ENCODE data around the gene ABCC10. TPM values are rescaled to one million over a fixed set of nuclear protein-coding genes. Genes with fewer than 3 reads are reported as not detected.
A peak's percentile ranks its signal among the peaks of the same experiment; 100 is the strongest.
"Not testable (repeated sequence)": the region's sequence is repeated elsewhere in the genome, so short reads cannot be mapped to it uniquely, and the experiment has no call there.

Gene ABCC10
- total and polyA plus RNA-seq, 3 experiments from 2014 or later = 28.2 to 36.4 (median 35.8) TPM

DNA sequence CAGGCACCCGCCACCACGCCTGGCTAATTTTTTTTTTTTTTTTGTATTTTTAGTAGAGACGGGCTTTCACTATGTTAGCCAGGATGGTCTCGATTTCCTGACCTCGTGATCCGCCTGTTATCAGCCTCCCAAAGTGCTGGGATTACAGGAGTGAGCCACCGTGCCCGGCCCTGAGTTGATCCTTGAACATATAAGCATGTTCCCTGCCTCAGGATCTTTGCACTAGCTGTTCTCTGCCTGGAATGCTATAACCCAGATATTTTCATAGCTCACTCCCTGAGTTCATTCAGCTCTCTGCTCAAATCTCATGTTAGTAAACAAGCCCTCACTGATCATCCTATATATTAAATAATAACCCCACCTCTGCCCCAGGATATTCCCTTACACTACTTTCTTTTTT lies 37.0 kb downstream of the ABCC10 start:
- H3K27me3 Mint-ChIP-seq = peaks cover 33 to 44% of the 10 kb centered on the region in 2 donors
- H3K36me3 Mint-ChIP-seq = no peaks in the 10 kb centered on the region
- H3K4me1 ChIP-seq (ENCODE audit: insufficient read depth, low read length) = no peaks in the 10 kb centered on the region
- H3K4me3 ChIP-seq (ENCODE audit: low read length) = no peak overlapping the region
- DNase-seq = no peak
- no peaks in the 10 kb centered on the region for H3K4me1 Mint-ChIP-seq
- peaks cover 10% of the 10 kb centered on the region for H3K27me3 ChIP-seq (ENCODE audit: insufficient read depth, low read length, poor library complexity, severe bottlenecking)
- no peak overlapping the region for H3K4me3 Mint-ChIP-seq
- H3K9me3 Mint-ChIP-seq = no peaks in the 10 kb centered on the region
- CTCF ChIA-PET = interaction anchor here (0.7 to 2.0 kb wide), 3 partner anchors 10 to 234 kb away, joined by 3 to 6 read pairs (median 3); partner anchors contain the start of gene DLK2
- no peaks in the 10 kb centered on the region for H3K9me3 ChIP-seq (ENCODE audit: low read length)
- no peak overlapping the region for H3K27ac Mint-ChIP-seq
- H3K36me3 ChIP-seq (ENCODE audit: insufficient read depth, low read length) = no peaks in the 10 kb centered on the region
- POLR2A ChIA-PET = no interaction called here
- H3K27ac ChIP-seq (ENCODE audit: low read depth, low read length) = no peak overlapping the region

DNA sequence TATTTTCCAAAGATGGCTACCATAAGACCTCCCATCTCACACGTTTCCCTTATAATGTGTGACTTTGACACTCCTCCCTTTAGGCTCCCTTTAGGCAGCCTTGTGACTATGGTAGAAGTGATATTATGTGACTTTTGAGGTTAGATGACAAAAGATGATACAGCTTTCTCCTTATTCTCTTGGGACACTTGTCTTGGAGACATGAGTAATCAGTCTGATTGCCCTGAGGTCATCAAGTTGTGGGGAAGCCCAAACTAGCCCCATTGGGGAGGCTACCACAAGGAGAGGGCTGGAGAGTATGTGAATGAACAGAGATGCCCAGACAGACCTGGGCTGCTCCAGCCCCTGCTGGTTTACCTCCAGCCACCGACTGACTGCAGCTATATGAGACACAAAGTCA lies 38.6 kb downstream of the ABCC10 start:
- Mint-ChIP-seq H3K9me3 (no peaks in the 10 kb centered on the region), H3K4me1 (no peaks in the 10 kb centered on the region), H3K36me3 (no peaks in the 10 kb centered on the region), H3K4me3 (no peak overlapping the region), H3K27me3 (peaks cover 37 to 47% of the 10 kb centered on the region in 2 donors), H3K27ac (no peak overlapping the region)
- no peaks in the 10 kb centered on the region for H3K4me1 ChIP-seq (ENCODE audit: insufficient read depth, low read length)
- CTCF ChIA-PET = interaction anchor here (2.0 kb wide), 1 partner anchor 11 kb away, joined by 6 read pairs; the partner anchor contains the start of gene DLK2
- POLR2A ChIA-PET = no interaction called here
- no peak overlapping the region for H3K27ac ChIP-seq (ENCODE audit: low read depth, low read length)
- peaks cover 11% of the 10 kb centered on the region for H3K27me3 ChIP-seq (ENCODE audit: insufficient read depth, low read length, poor library complexity, severe bottlenecking)
- H3K9me3 ChIP-seq (ENCODE audit: low read length) = no peaks in the 10 kb centered on the region
- no peaks in the 10 kb centered on the region for H3K36me3 ChIP-seq (ENCODE audit: insufficient read depth, low read length)
- no peak overlapping the region for H3K4me3 ChIP-seq (ENCODE audit: low read length)
- no peak for DNase-seq

DNA sequence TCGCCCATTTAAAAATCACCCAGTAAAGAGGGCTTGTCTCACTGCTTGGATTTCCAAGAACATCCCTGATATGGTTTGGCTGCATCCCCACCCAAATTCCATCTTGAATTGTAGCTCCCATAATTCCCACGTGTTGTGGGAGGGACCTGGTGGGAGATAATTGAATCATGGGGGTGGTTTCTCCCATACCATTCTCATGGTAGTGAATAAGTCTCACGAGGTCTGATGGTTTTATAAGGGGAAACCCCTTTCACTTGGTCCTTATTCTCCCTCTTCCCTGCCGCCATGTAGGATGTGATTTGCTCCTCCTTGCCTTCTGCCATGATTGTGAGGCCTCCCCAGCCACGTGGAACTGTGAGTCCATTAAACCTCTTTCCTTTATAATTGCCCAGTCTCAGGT lies 39.9 kb downstream of the ABCC10 start:
- H3K9me3 Mint-ChIP-seq; H3K36me3 ChIP-seq (ENCODE audit: insufficient read depth, low read length); H3K4me3 Mint-ChIP-seq; H3K27ac Mint-ChIP-seq; DNase-seq; H3K4me1 Mint-ChIP-seq; H3K27ac ChIP-seq (ENCODE audit: low read depth, low read length); H3K4me3 ChIP-seq (ENCODE audit: low read length); H3K4me1 ChIP-seq (ENCODE audit: insufficient read depth, low read length); H3K36me3 Mint-ChIP-seq; H3K9me3 ChIP-seq (ENCODE audit: low read length); POLR2A ChIA-PET: not testable (repeated sequence)
- H3K27me3 Mint-ChIP-seq = peaks cover 34 to 48% of the 10 kb centered on the region in 2 donors
- CTCF ChIA-PET = interaction anchor here (1.2 kb wide), 1 partner anchor 237 kb away, joined by 3 read pairs; no protein-coding TSS in a partner anchor
- H3K27me3 ChIP-seq (ENCODE audit: insufficient read depth, low read length, poor library complexity, severe bottlenecking) = peaks cover 11% of the 10 kb centered on the region

GRCh38 chr6:43467752-43468151 lies 40.4 kb downstream of the ABCC10 start:
- Mint-ChIP-seq H3K36me3 (no peaks in the 10 kb centered on the region), H3K4me1 (no peaks in the 10 kb centered on the region)

GRCh38 chr6:43468240-43468639 lies 40.9 kb downstream of the ABCC10 start:
- peaks cover 28 to 39% of the 10 kb centered on the region in 2 donors for H3K27me3 Mint-ChIP-seq
- no peaks in the 10 kb centered on the region for H3K4me1 Mint-ChIP-seq
- H3K36me3 Mint-ChIP-seq = no peaks in the 10 kb centered on the region
- ChIA-PET CTCF (interaction anchor here (1.2 kb wide), 1 partner anchor 238 kb away, joined by 3 read pairs; no protein-coding TSS in a partner anchor), POLR2A (no interaction called here)
- Histone ChIP-seq H3K9me3 (ENCODE audit: low read length) (no peaks in the 10 kb centered on the region), H3K36me3 (ENCODE audit: insufficient read depth, low read length) (no peaks in the 10 kb centered on the region), H3K4me1 (ENCODE audit: insufficient read depth, low read length) (no peaks in the 10 kb centered on the region), H3K4me3 (ENCODE audit: low read length) (no peak overlapping the region), H3K27ac (ENCODE audit: low read depth, low read length) (no peak overlapping the region), H3K27me3 (ENCODE audit: insufficient read depth, low read length, poor library complexity, severe bottlenecking) (peaks cover 11% of the 10 kb centered on the region)
- no peak overlapping the region for H3K4me3 Mint-ChIP-seq
- H3K27ac Mint-ChIP-seq = no peak overlapping the region
- no peaks in the 10 kb centered on the region for H3K9me3 Mint-ChIP-seq
- no peak for DNase-seq

More at GRCh38 chr6:43467752-43468151, 40.4 kb downstream of the ABCC10 start:
- H3K4me3 ChIP-seq (ENCODE audit: low read length) = no peak overlapping the region
- no peaks in the 10 kb centered on the region for H3K9me3 ChIP-seq (ENCODE audit: low read length)
- ChIA-PET CTCF (interaction anchor here (1.2 kb wide), 1 partner anchor 238 kb away, joined by 3 read pairs; no protein-coding TSS in a partner anchor), POLR2A (no interaction called here)
- peaks cover 11% of the 10 kb centered on the region for H3K27me3 ChIP-seq (ENCODE audit: insufficient read depth, low read length, poor library complexity, severe bottlenecking)
- peaks cover 31 to 43% of the 10 kb centered on the region in 2 donors for H3K27me3 Mint-ChIP-seq
- H3K27ac Mint-ChIP-seq = peak overlapping the region in 1 of 8 donors; percentile 54
- no peaks in the 10 kb centered on the region for H3K4me1 ChIP-seq (ENCODE audit: insufficient read depth, low read length)
- DNase-seq = no peak
- no peak overlapping the region for H3K4me3 Mint-ChIP-seq
- H3K9me3 Mint-ChIP-seq = no peaks in the 10 kb centered on the region
- H3K36me3 ChIP-seq (ENCODE audit: insufficient read depth, low read length) = no peaks in the 10 kb centered on the region
- H3K27ac ChIP-seq (ENCODE audit: low read depth, low read length) = no peak overlapping the region

GRCh38 chr6:43468748-43469681 lies 41.7 kb downstream of the ABCC10 start:
- no peaks in the 10 kb centered on the region for H3K4me1 Mint-ChIP-seq
- H3K27me3 ChIP-seq (ENCODE audit: insufficient read depth, low read length, poor library complexity, severe bottlenecking) = peaks cover 11% of the 10 kb centered on the region
- peaks cover 23 to 39% of the 10 kb centered on the region in 2 donors for H3K27me3 Mint-ChIP-seq
- H3K9me3 ChIP-seq (ENCODE audit: low read length) = no peaks in the 10 kb centered on the region
- peak overlapping the region in 1 of 8 donors; percentile 41 for H3K27ac Mint-ChIP-seq
- DNase-seq = no peak
- H3K36me3 Mint-ChIP-seq = no peaks in the 10 kb centered on the region
- no peaks in the 10 kb centered on the region for H3K4me1 ChIP-seq (ENCODE audit: insufficient read depth, low read length)
- ChIA-PET POLR2A (no interaction called here), CTCF (interaction anchor here (0.9 to 1.2 kb wide), 2 partner anchors 10 to 239 kb away, joined by 3 to 4 read pairs; no protein-coding TSS in a partner anchor)
- H3K9me3 Mint-ChIP-seq = no peaks in the 10 kb centered on the region
- no peaks in the 10 kb centered on the region for H3K36me3 ChIP-seq (ENCODE audit: insufficient read depth, low read length)
- H3K4me3 ChIP-seq (ENCODE audit: low read length) = no peak overlapping the region
- no peak overlapping the region for H3K4me3 Mint-ChIP-seq
- H3K27ac ChIP-seq (ENCODE audit: low read depth, low read length) = no peak overlapping the region

- no peaks in the 10 kb centered on the region for H3K4me1 ChIP-seq (ENCODE audit: insufficient read depth, low read length)
- CTCF ChIA-PET = interaction anchor here (0.9 to 1.6 kb wide), 2 partner anchors 11 to 37 kb away, joined by 4 to 5 read pairs; no protein-coding TSS in a partner anchor
- H3K36me3 ChIP-seq (ENCODE audit: insufficient read depth, low read length) = no peaks in the 10 kb centered on the region
- no peaks in the 10 kb centered on the region for H3K4me1 Mint-ChIP-seq
- H3K27ac Mint-ChIP-seq = no peak overlapping the region
- H3K9me3 Mint-ChIP-seq = no peaks in the 10 kb centered on the region
- no peaks in the 10 kb centered on the region for H3K9me3 ChIP-seq (ENCODE audit: low read length)
- DNase-seq = no peak
- H3K27me3 Mint-ChIP-seq = peaks cover 19 to 39% of the 10 kb centered on the region in 2 donors
- H3K27ac ChIP-seq (ENCODE audit: low read depth, low read length) = no peak overlapping the region
- no peak overlapping the region for H3K4me3 ChIP-seq (ENCODE audit: low read length)
- peaks cover 11% of the 10 kb centered on the region for H3K27me3 ChIP-seq (ENCODE audit: insufficient read depth, low read length, poor library complexity, severe bottlenecking)
- POLR2A ChIA-PET = no interaction called here
- no peaks in the 10 kb centered on the region for H3K36me3 Mint-ChIP-seq
- no peak overlapping the region for H3K4me3 Mint-ChIP-seq
Observed at GRCh38 chr6:43469947-43470346, 42.6 kb downstream of the ABCC10 start.

DNA sequence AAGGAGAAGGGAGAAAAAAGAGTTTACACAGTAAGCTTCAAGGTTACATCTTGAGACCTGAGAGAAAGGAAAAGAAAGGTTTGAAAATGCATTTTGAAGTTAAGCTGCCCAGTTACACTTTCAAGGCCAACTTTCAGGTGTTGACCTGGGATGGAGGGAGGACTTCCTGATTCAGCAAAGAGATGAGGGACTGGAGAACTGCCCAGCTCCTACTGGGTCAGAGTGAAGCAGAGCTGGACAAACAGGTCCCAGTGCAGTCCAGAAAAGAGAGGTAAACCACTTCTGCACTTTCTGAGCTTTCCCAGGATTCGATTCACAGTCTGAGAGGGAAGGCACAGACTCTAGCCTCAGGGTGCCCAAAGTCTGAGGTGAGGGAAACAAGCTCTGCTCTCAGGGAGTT lies 44.1 kb downstream of the ABCC10 start:
- Mint-ChIP-seq H3K27me3 (peaks cover 13 to 31% of the 10 kb centered on the region in 2 donors), H3K27ac (no peak overlapping the region)
- POLR2A ChIA-PET = no interaction called here

More for the DNA sequence above, 44.1 kb downstream of the ABCC10 start:
- no peak for DNase-seq
- no peak overlapping the region for H3K4me3 Mint-ChIP-seq
- no peaks in the 10 kb centered on the region for H3K36me3 Mint-ChIP-seq
- no peaks in the 10 kb centered on the region for H3K4me1 ChIP-seq (ENCODE audit: insufficient read depth, low read length)
- no peaks in the 10 kb centered on the region for H3K36me3 ChIP-seq (ENCODE audit: insufficient read depth, low read length)
- peaks cover 11% of the 10 kb centered on the region for H3K27me3 ChIP-seq (ENCODE audit: insufficient read depth, low read length, poor library complexity, severe bottlenecking)
- peaks cover 0 to 1% (median under 1%) of the 10 kb centered on the region in 3 donors for H3K4me1 Mint-ChIP-seq
- H3K4me3 ChIP-seq (ENCODE audit: low read length) = no peak overlapping the region
- H3K9me3 ChIP-seq (ENCODE audit: low read length) = no peaks in the 10 kb centered on the region
- no peak overlapping the region for H3K27ac ChIP-seq (ENCODE audit: low read depth, low read length)
- no peaks in the 10 kb centered on the region for H3K9me3 Mint-ChIP-seq
- CTCF ChIA-PET = interaction anchor here (1.0 to 1.6 kb wide), 2 partner anchors 25 to 36 kb away, joined by 3 to 5 read pairs; no protein-coding TSS in a partner anchor

Data from CD8-positive, alpha-beta memory T cell (primary cell).